Keratinocyte (primary cell): ENCODE data around the gene TRAP1.

Experiments used
- CTCF ChIP-seq, 3 experiments: IDR thresholded peaks in 1 of 3; conservative IDR thresholded peaks in 1 of 3; optimal IDR thresholded peaks in 1 of 3; 2 replicates in 2 of 3; 3 replicates in 1 of 3; pipeline versions ENCODE3 to v1.5.1; 2011; ENCODE audit warnings: low read length in 3 of 3, mild to moderate bottlenecking in 3 of 3, moderate library complexity in 2 of 3, control low read depth in 1 of 3, inconsistent platforms in 1 of 3; ENCODE audit not compliant: insufficient read depth in 2 of 3; ENCODE audit errors: extremely low read depth in 1 of 3
- EZH2 ChIP-seq: IDR thresholded peaks from one replicate; pipeline ENCODE4 v1.6.1; 2012; ENCODE audit warnings: inconsistent platforms, mild to moderate bottlenecking, low read length, moderate library complexity

- TF ChIP-seq CTCF (optimal IDR thresholded peaks at IDR 0.05 in 1 of 3, IDR thresholded peaks at IDR 0.05 in 1 of 3, conservative IDR thresholded peaks at IDR 0.05 in 1 of 3; ENCODE audit: extremely low read depth in 1 of 3, insufficient read depth in 2 of 3, low read length in 3 of 3) (no peak), EZH2 (no peak)
These were observed 16.9 kb upstream of the TRAP1 start for GRCh38 chr16:3734084-3734757.
